Type B pancreatic cell (in vitro differentiated cells): ENCODE measurements around the gene DNAJC17. TPM values are rescaled to one million over a fixed set of nuclear protein-coding genes. Genes with fewer than 3 reads are reported as not detected.

Experiments
- DNase-seq: peaks from one replicate; pipeline ENCODE4 v3.0.0; 2021; ENCODE audit warnings: mixed read lengths; ENCODE audit not compliant: unreplicated experiment; ENCODE audit errors: extremely low spot score
- H3K27ac Mint-ChIP-seq: 2 replicates; pipeline ENCODE4 v1.8.0; 2021; ENCODE audit warnings: mild to moderate bottlenecking, mixed read lengths
- H3K27me3 Mint-ChIP-seq: 2 replicates; pipeline ENCODE4 v1.8.0; 2021; ENCODE audit warnings: mixed read lengths
- H3K36me3 Mint-ChIP-seq: 2 replicates; pipeline ENCODE4 v1.8.0; 2021; ENCODE audit warnings: mixed read lengths
- H3K4me1 Mint-ChIP-seq: one replicate; pipeline ENCODE4 v1.8.0; 2021; ENCODE audit warnings: mixed read lengths; ENCODE audit not compliant: unreplicated experiment
- H3K4me3 Mint-ChIP-seq: 2 replicates; pipeline ENCODE4 v1.8.0; 2021; ENCODE audit warnings: mild to moderate bottlenecking, mixed read lengths
- H3K9me3 Mint-ChIP-seq: 2 replicates; pipeline ENCODE4 v1.8.0; 2021; ENCODE audit warnings: mixed read lengths
- CTCF ChIP-seq: fragments of 200-600 bp; sonication (generic); conservative IDR thresholded peaks from 2 replicates; pipeline ENCODE4 v1.5.0; 2021; ENCODE audit warnings: antibody characterized with exemption, mild to moderate bottlenecking
- total RNA-seq: library from RNA; stranded (reverse); gene quantifications from 2 replicates; pipeline ENCODE4 v1.2.1, GENCODE V29; 2021; ENCODE audit warnings: low replicate concordance

The DNAJC17 gene
- total RNA-seq, 1 donor from 2014 or later, result 38.3 TPM

DNA sequence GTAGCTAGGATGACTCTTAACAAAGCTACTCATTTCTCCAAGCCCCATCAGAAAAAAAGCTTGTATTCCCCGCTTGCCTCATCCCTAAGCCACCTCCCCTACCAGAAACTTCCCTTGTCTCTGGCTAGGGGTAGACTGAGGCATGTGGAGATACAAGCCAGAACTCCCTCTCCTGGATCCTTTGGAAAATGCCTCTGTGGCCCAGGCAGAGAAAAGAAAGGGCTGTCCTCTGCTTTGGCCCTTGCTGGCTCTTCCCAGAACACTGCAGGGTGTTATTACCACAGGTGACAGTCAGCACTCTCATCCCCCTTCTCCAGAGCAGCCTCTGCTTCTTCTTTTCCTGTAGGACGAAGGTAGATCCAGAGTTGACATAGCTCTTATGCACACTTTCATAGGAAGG is 67.4 kb downstream of the DNAJC17 start:
- no peaks in the 10 kb centered on the region for H3K9me3 Mint-ChIP-seq
- H3K36me3 Mint-ChIP-seq, result peaks cover 3% of the 10 kb centered on the region
- H3K4me1 Mint-ChIP-seq, result peaks cover 6% of the 10 kb centered on the region
- H3K4me3 Mint-ChIP-seq, result no peak overlapping the region
- DNase-seq, result no peak
- no peak overlapping the region for H3K27ac Mint-ChIP-seq
- H3K27me3 Mint-ChIP-seq, result no peaks in the 10 kb centered on the region
- no peak for TF ChIP-seq CTCF

GRCh38 chr15:40739047-40739446 is 68.2 kb downstream of the DNAJC17 start:
- H3K36me3 Mint-ChIP-seq, result peaks cover 3% of the 10 kb centered on the region
- H3K4me1 Mint-ChIP-seq, result peaks cover 4% of the 10 kb centered on the region
- no peak overlapping the region for H3K27ac Mint-ChIP-seq
- no peak for DNase-seq
- no peak overlapping the region for H3K4me3 Mint-ChIP-seq
- no peaks in the 10 kb centered on the region for H3K9me3 Mint-ChIP-seq
- TF ChIP-seq CTCF, result no peak
- no peaks in the 10 kb centered on the region for H3K27me3 Mint-ChIP-seq

GRCh38 chr15:40737048-40737447 is 70.2 kb downstream of the DNAJC17 start:
- Mint-ChIP-seq H3K36me3 (peaks cover 3% of the 10 kb centered on the region), H3K4me1 (no peaks in the 10 kb centered on the region), H3K9me3 (no peaks in the 10 kb centered on the region), H3K4me3 (no peak overlapping the region), H3K27ac (no peak overlapping the region), H3K27me3 (no peaks in the 10 kb centered on the region)
- no peak for TF ChIP-seq CTCF
- DNase-seq, result no peak

- H3K36me3 Mint-ChIP-seq, result peaks cover 3% of the 10 kb centered on the region
- H3K4me3 Mint-ChIP-seq, result no peak overlapping the region
Observed at GRCh38 chr15:40736575-40736974, 70.7 kb downstream of the DNAJC17 start.

DNA sequence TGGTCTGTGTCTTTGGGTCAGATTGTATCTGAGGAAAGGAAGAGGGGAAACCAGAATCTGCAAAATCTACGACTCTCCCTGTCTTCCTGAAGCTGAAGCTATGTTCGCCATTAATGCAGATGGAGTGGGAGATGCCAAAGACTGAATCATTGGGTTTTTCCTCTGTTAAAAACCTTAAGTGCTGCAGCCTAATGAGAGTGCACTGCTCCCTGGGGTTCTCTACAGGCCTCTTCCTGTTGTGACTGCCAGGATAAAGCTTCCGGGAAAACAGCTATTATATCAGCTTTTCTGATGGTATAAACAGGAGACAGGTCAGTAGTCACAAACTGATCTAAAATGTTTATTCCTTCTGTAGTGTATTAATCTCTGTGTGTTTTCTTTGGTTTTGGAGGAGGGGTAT is 76.2 kb downstream of the DNAJC17 start:
- Mint-ChIP-seq H3K36me3 (peaks cover 16% of the 10 kb centered on the region), H3K27ac (no peak overlapping the region), H3K4me1 (no peaks in the 10 kb centered on the region), H3K27me3 (no peaks in the 10 kb centered on the region), H3K4me3 (no peak overlapping the region), H3K9me3 (no peaks in the 10 kb centered on the region)
- no peak for DNase-seq
- no peak for TF ChIP-seq CTCF

More at GRCh38 chr15:40736575-40736974, 70.7 kb downstream of the DNAJC17 start:
- DNase-seq, result no peak
- no peaks in the 10 kb centered on the region for H3K4me1 Mint-ChIP-seq
- H3K27ac Mint-ChIP-seq, result no peak overlapping the region
- H3K9me3 Mint-ChIP-seq, result no peaks in the 10 kb centered on the region
- no peaks in the 10 kb centered on the region for H3K27me3 Mint-ChIP-seq
- no peak for TF ChIP-seq CTCF

DNA sequence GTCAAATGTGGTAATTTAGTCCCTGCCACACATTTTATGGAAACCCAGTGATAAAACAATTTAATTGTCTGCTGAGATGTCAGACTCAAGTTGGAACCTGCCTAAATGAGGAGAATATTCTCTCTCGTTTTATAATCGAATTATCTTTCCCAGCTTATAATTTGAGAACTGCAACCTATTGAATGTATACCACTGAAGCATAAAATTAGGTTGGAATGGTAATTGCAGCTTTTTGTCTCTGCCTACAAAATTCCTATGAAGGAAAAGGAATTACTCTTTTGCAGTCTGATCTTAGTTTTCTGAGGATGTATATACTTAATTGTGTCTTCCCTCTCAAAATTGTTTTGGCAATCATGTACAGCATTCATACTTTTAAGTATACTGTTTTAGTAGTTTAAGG is 83.4 kb downstream of the DNAJC17 start:
- no peak overlapping the region for H3K27ac Mint-ChIP-seq

More for the DNA sequence above, 83.4 kb downstream of the DNAJC17 start:
- Mint-ChIP-seq H3K36me3 (peaks cover 5% of the 10 kb centered on the region), H3K4me3 (no peak overlapping the region), H3K4me1 (no peaks in the 10 kb centered on the region), H3K9me3 (no peaks in the 10 kb centered on the region), H3K27me3 (no peaks in the 10 kb centered on the region)
- TF ChIP-seq CTCF, result no peak
- DNase-seq, result no peak
